H9 (cell line): ENCODE data around the gene PHLDA3. TPM values are rescaled to one million over a fixed set of nuclear protein-coding genes. Genes with fewer than 3 reads are reported as not detected.
A peak's percentile ranks its signal among the peaks of the same experiment; 100 is the strongest.

ENCODE experiments used
- DNase-seq: peaks from one replicate; pipeline ENCODE4 v3.0.0-alpha.2; 2017
- H2AFZ ChIP-seq: one replicate; pipeline ENCODE4 v1.6.1; 2013; ENCODE audit warnings: mild to moderate bottlenecking, low read length, control low read depth, moderate library complexity
- H2AK5ac ChIP-seq: 2 replicates; pipeline ENCODE4 v1.6.1; 2013; ENCODE audit warnings: low read length, control low read depth, mixed read lengths; ENCODE audit not compliant: insufficient read length
- H2BK120ac ChIP-seq: one replicate; pipeline ENCODE4 v1.6.1; 2013; ENCODE audit warnings: low read depth, mild to moderate bottlenecking, low read length, control low read depth, inconsistent platforms; ENCODE audit not compliant: poor library complexity, severe bottlenecking
- H2BK12ac ChIP-seq: 2 replicates; pipeline ENCODE4 v1.6.1; 2013; ENCODE audit warnings: low read length, control low read depth, mixed read lengths, low read depth; ENCODE audit not compliant: insufficient read length
- H2BK15ac ChIP-seq: 2 replicates; pipeline ENCODE4 v1.6.1; 2013; ENCODE audit warnings: low read depth, low read length, control low read depth
- H2BK20ac ChIP-seq: one replicate; pipeline ENCODE4 v1.6.1; 2013; ENCODE audit warnings: low read depth, mild to moderate bottlenecking, low read length, control low read depth, inconsistent platforms; ENCODE audit not compliant: poor library complexity, severe bottlenecking
- H2BK5ac ChIP-seq: 2 replicates; pipeline ENCODE4 v1.6.1; 2013; ENCODE audit warnings: low read length, control low read depth, mixed read lengths; ENCODE audit not compliant: insufficient read length
- H3K14ac ChIP-seq: 2 replicates; pipeline ENCODE4 v1.6.1; 2013; ENCODE audit warnings: low read length, control low read depth; ENCODE audit not compliant: insufficient read depth
- H3K18ac ChIP-seq: 2 replicates; pipeline ENCODE4 v1.6.1; 2013; ENCODE audit warnings: low read depth, mild to moderate bottlenecking, mixed read lengths, low read length, control low read depth; ENCODE audit not compliant: insufficient read length
- H3K23ac ChIP-seq: 2 replicates; pipeline ENCODE4 v1.6.1; 2013; ENCODE audit warnings: low read length, control low read depth, mixed read lengths, low read depth; ENCODE audit not compliant: insufficient read length
- H3K23me2 ChIP-seq: 2 replicates; pipeline ENCODE4 v1.6.1; 2013; ENCODE audit warnings: low read depth, mild to moderate bottlenecking, mixed read lengths, low read length, control low read depth; ENCODE audit not compliant: insufficient read length, poor library complexity, severe bottlenecking
- H3K27ac ChIP-seq: 2 replicates; pipeline ENCODE4 v1.5.1; 2013; ENCODE audit warnings: low read length, control low read depth, mixed read lengths, low read depth; ENCODE audit not compliant: insufficient read length
- H3K27me3 ChIP-seq: 2 replicates; pipeline ENCODE4 v1.6.1; 2013; ENCODE audit warnings: low read length, control low read depth, inconsistent platforms; ENCODE audit not compliant: insufficient read depth
- H3K4ac ChIP-seq: 2 replicates; pipeline ENCODE4 v1.6.1; 2013; ENCODE audit warnings: low read depth, mild to moderate bottlenecking, control low read depth, inconsistent platforms, low read length, moderate library complexity
- H3K4me1 ChIP-seq: 2 replicates; pipeline ENCODE4 v1.6.1; 2013; ENCODE audit warnings: low read length, control low read depth, inconsistent platforms; ENCODE audit not compliant: insufficient read depth
- H3K4me2 ChIP-seq: 2 replicates; pipeline ENCODE4 v1.6.1; 2013; ENCODE audit warnings: low read length, control low read depth, mixed read lengths; ENCODE audit not compliant: insufficient read length, insufficient read depth
- H3K56ac ChIP-seq: 2 replicates; pipeline ENCODE4 v1.6.1; 2013; ENCODE audit warnings: low read depth, mild to moderate bottlenecking, mixed read lengths, low read length, control low read depth; ENCODE audit not compliant: insufficient read length
- H3K79me1 ChIP-seq: 2 replicates; pipeline ENCODE4 v1.6.1; 2013; ENCODE audit warnings: low read depth, mild to moderate bottlenecking, moderate library complexity, low read length, control low read depth, inconsistent platforms; ENCODE audit not compliant: insufficient read depth, poor library complexity, severe bottlenecking
- H3K79me2 ChIP-seq: 2 replicates; pipeline ENCODE4 v1.6.1; 2013; ENCODE audit warnings: low read length, control low read depth, inconsistent platforms; ENCODE audit not compliant: insufficient read depth
- H3K9ac ChIP-seq: 2 replicates; pipeline ENCODE4 v1.6.1; 2013; ENCODE audit warnings: low read length, control low read depth, mixed read lengths; ENCODE audit not compliant: insufficient read length; ENCODE audit errors: extremely low read depth
- H3K9me3 ChIP-seq: one replicate; pipeline ENCODE4 v1.6.1; 2013; ENCODE audit warnings: low read depth, low read length, inconsistent platforms; ENCODE audit not compliant: control insufficient read depth
- H3T11ph ChIP-seq: one replicate; pipeline ENCODE4 v1.6.1; 2013; ENCODE audit warnings: mild to moderate bottlenecking, low read length, control low read depth, inconsistent platforms
- H4K20me1 ChIP-seq: one replicate; pipeline ENCODE4 v1.6.1; 2013; ENCODE audit not compliant: control insufficient read depth, insufficient read length, insufficient read depth
- H4K5ac ChIP-seq: 2 replicates; pipeline ENCODE4 v1.6.1; 2013; ENCODE audit warnings: low read depth, mild to moderate bottlenecking, mixed read lengths, low read length, control low read depth; ENCODE audit not compliant: insufficient read length
- H4K8ac ChIP-seq: replicated peaks from 2 replicates; pipeline ENCODE4 v1.6.1; 2013; ENCODE audit warnings: low read length, control low read depth, mixed read lengths, low read depth; ENCODE audit not compliant: insufficient read length
- H4K91ac ChIP-seq: 2 replicates; pipeline ENCODE4 v1.6.1; 2013; ENCODE audit warnings: low read depth, mild to moderate bottlenecking, moderate library complexity, mixed read lengths, low read length, control low read depth; ENCODE audit not compliant: insufficient read length
- H3K27ac Mint-ChIP-seq, 3 experiments: 2 replicates in 2 of 3; 3 replicates in 1 of 3; pipeline ENCODE4 v1.8.0; 2020 to 2021; ENCODE audit warnings: mixed read lengths in 3 of 3, mild to moderate bottlenecking in 1 of 3, moderate library complexity in 1 of 3
- H3K27me3 Mint-ChIP-seq: 2 replicates; pipeline ENCODE4 v1.8.0; 2021; ENCODE audit warnings: low read depth, mild to moderate bottlenecking, moderate library complexity, mixed read lengths
- H3K36me3 Mint-ChIP-seq, 3 experiments: 2 replicates in 2 of 3; 3 replicates in 1 of 3; pipeline ENCODE4 v1.8.0; 2020 to 2021; ENCODE audit warnings: low read depth in 3 of 3, mixed read lengths in 3 of 3; ENCODE audit not compliant: insufficient read depth in 1 of 3
- H3K4me1 Mint-ChIP-seq, 2 experiments: 2 replicates each; pipeline ENCODE4 v1.8.0; 2020; ENCODE audit warnings: mixed read lengths in 2 of 2
- H3K4me3 Mint-ChIP-seq, 2 experiments: 2 replicates in 1 of 2; 3 replicates in 1 of 2; pipeline ENCODE4 v1.8.0; 2020 to 2021; ENCODE audit warnings: mild to moderate bottlenecking in 2 of 2, mixed read lengths in 2 of 2, moderate library complexity in 1 of 2
- H3K9me3 Mint-ChIP-seq, 2 experiments: 2 replicates in 1 of 2; 3 replicates in 1 of 2; pipeline ENCODE4 v1.8.0; 2020; ENCODE audit warnings: mild to moderate bottlenecking in 2 of 2, mixed read lengths in 2 of 2, moderate library complexity in 1 of 2
- CTCF ChIP-seq: fragments of 200-600 bp; sonication (generic); conservative IDR thresholded peaks from 3 replicates; pipeline ENCODE4 v1.8.0; 2021; ENCODE audit warnings: antibody characterized with exemption, mild to moderate bottlenecking
- WGBS: extraction: QIAGEN DNeasy Blood & Tissue Kit; methylation state at CpG from one replicate; pipeline ENCODE4 v1.1.7; 2013; ENCODE audit warnings: missing lambda C conversion rate, low lambda C conversion rate, mixed read lengths; ENCODE audit not compliant: insufficient read length; ENCODE audit errors: extremely low coverage; 5-methylcytosine and 5-hydroxymethylcytosine counted together
- total RNA-seq: library from RNA; stranded (reverse); gene quantifications from 2 replicates; pipeline ENCODE4 v1.2.1, GENCODE V29; 2021

Gene PHLDA3
- total RNA-seq, 1 experiment from 2014 or later: 53.9 TPM

- H2BK12ac ChIP-seq: no peak overlapping the region
- no peak overlapping the region for H4K91ac ChIP-seq
- Mint-ChIP-seq H3K4me3 (no peak overlapping the region; a peak in 1 of 5 replicates), H3K9me3 (no peaks in the 10 kb centered on the region), H3K27ac (peak overlapping the region in 1 of 3 experiments; percentile 86; a peak in 1 of 7 replicates), H3K4me1 (peaks cover 31 to 34% of the 10 kb centered on the region in 2 experiments), H3K27me3 (peaks cover 14% of the 10 kb centered on the region), H3K36me3 (peaks cover 0 to 26% (median 18%) of the 10 kb centered on the region in 3 experiments; a peak in 5 of 7 replicates)
- TF ChIP-seq CTCF: no peak
- H2AFZ ChIP-seq: no peak overlapping the region
- H2BK5ac ChIP-seq: no peak overlapping the region
- peaks cover 2% of the 10 kb centered on the region; the same call in 1 of the 2 replicates for H3K27me3 ChIP-seq
- no peaks in the 10 kb centered on the region for H4K20me1 ChIP-seq
- no peak overlapping the region for H3K23ac ChIP-seq
- H3K14ac ChIP-seq: no peak overlapping the region
- H3K79me1 ChIP-seq: no peaks in the 10 kb centered on the region
- H3K56ac ChIP-seq: no peak overlapping the region
- H3K27ac ChIP-seq: no peak overlapping the region
- H3K9me3 ChIP-seq: no peaks in the 10 kb centered on the region
- peaks cover 10% of the 10 kb centered on the region; the same call in 1 of the 2 replicates for H3K79me2 ChIP-seq
- H4K8ac ChIP-seq: no peak overlapping the region
- H3K23me2 ChIP-seq: peaks cover 19% of the 10 kb centered on the region
- no peak overlapping the region for H4K5ac ChIP-seq
- no peak overlapping the region for H3T11ph ChIP-seq
- no peak overlapping the region for H3K4me2 ChIP-seq
- H3K4me1 ChIP-seq: no peaks in the 10 kb centered on the region; the same call in 1 of the 2 replicates
- no peak overlapping the region for H2AK5ac ChIP-seq
- H2BK15ac ChIP-seq: no peak overlapping the region
- no peak overlapping the region for H3K9ac ChIP-seq
- no peak overlapping the region for H2BK20ac ChIP-seq
- H3K18ac ChIP-seq: no peak overlapping the region
- no peak overlapping the region for H3K4ac ChIP-seq
- no peak overlapping the region for H2BK120ac ChIP-seq
- WGBS: no CpG with 5 or more reads among the region's 9 CpGs
- DNase-seq: no peak
Observed at GRCh38 chr1:201465698-201466290, 3.2 kb downstream of the PHLDA3 start.
